HL-60 (cell line): ENCODE measurements around the gene LSM12.

Experiments used
- DNase-seq, 2 experiments: peaks; one replicate each; pipeline ENCODE4 v3.0.0-alpha.2; 2010 to 2020; ENCODE audit warnings: low read depth in 1 of 2, low spot score in 1 of 2
- H3K27ac ChIP-seq: fragments of 250-450 bp; sonication (Bioruptor Pico); replicated peaks from 2 replicates; pipeline ENCODE4 v1.5.1; 2020; ENCODE audit warnings: mild to moderate bottlenecking, moderate library complexity
- H3K27me3 ChIP-seq: fragments of 250-450 bp; sonication (Bioruptor Pico); 2 replicates; pipeline ENCODE4 v1.5.1; 2021; ENCODE audit warnings: mild to moderate bottlenecking, moderate library complexity; ENCODE audit not compliant: insufficient read depth, poor library complexity, severe bottlenecking
- H3K4me3 ChIP-seq: replicated peaks from 2 replicates; pipeline ENCODE4 v1.5.1; 2011; ENCODE audit warnings: mild to moderate bottlenecking, control low read depth, low read length; ENCODE audit not compliant: insufficient read depth
- GABPA ChIP-seq: IDR thresholded peaks from 2 replicates; pipeline ENCODE4 v1.6.1; 2012; ENCODE audit warnings: low read depth
- POLR2AphosphoS5 ChIP-seq: IDR thresholded peaks from 2 replicates; pipeline ENCODE4 v1.6.1; 2012; ENCODE audit warnings: low read depth
- SPI1 ChIP-seq: IDR thresholded peaks from 2 replicates; pipeline ENCODE4 v1.6.1; 2012; ENCODE audit warnings: low read depth, mild to moderate bottlenecking, borderline replicate concordance
- TF ChIP-seq, protein P1 (sequence below): IDR thresholded peaks from one replicate; pipeline ENCODE4 v1.5.1; 2011; ENCODE audit warnings: low read length, control low read depth, inconsistent platforms; ENCODE audit not compliant: insufficient read depth
- TF ChIP-seq, protein P2 (sequence below): IDR thresholded peaks from 2 replicates; pipeline ENCODE4 v1.6.1; 2012; ENCODE audit warnings: low read depth; ENCODE audit not compliant: insufficient replicate concordance

Gene LSM12

GRCh38 chr17:44095388-44095646, 28.8 kb upstream of the LSM12 start:
- DNase-seq, result no peak
- Histone ChIP-seq H3K4me3 (no peak overlapping the region), H3K27ac (peak overlapping the region; percentile 78), H3K27me3 (no peaks in the 10 kb centered on the region)
- TF ChIP-seq, protein P1, sequence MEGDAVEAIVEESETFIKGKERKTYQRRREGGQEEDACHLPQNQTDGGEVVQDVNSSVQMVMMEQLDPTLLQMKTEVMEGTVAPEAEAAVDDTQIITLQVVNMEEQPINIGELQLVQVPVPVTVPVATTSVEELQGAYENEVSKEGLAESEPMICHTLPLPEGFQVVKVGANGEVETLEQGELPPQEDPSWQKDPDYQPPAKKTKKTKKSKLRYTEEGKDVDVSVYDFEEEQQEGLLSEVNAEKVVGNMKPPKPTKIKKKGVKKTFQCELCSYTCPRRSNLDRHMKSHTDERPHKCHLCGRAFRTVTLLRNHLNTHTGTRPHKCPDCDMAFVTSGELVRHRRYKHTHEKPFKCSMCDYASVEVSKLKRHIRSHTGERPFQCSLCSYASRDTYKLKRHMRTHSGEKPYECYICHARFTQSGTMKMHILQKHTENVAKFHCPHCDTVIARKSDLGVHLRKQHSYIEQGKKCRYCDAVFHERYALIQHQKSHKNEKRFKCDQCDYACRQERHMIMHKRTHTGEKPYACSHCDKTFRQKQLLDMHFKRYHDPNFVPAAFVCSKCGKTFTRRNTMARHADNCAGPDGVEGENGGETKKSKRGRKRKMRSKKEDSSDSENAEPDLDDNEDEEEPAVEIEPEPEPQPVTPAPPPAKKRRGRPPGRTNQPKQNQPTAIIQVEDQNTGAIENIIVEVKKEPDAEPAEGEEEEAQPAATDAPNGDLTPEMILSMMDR, result no peak
- TF ChIP-seq SPI1, result no peak
- no peak for TF ChIP-seq GABPA
- no peak for TF ChIP-seq POLR2AphosphoS5
- TF ChIP-seq, protein P2, sequence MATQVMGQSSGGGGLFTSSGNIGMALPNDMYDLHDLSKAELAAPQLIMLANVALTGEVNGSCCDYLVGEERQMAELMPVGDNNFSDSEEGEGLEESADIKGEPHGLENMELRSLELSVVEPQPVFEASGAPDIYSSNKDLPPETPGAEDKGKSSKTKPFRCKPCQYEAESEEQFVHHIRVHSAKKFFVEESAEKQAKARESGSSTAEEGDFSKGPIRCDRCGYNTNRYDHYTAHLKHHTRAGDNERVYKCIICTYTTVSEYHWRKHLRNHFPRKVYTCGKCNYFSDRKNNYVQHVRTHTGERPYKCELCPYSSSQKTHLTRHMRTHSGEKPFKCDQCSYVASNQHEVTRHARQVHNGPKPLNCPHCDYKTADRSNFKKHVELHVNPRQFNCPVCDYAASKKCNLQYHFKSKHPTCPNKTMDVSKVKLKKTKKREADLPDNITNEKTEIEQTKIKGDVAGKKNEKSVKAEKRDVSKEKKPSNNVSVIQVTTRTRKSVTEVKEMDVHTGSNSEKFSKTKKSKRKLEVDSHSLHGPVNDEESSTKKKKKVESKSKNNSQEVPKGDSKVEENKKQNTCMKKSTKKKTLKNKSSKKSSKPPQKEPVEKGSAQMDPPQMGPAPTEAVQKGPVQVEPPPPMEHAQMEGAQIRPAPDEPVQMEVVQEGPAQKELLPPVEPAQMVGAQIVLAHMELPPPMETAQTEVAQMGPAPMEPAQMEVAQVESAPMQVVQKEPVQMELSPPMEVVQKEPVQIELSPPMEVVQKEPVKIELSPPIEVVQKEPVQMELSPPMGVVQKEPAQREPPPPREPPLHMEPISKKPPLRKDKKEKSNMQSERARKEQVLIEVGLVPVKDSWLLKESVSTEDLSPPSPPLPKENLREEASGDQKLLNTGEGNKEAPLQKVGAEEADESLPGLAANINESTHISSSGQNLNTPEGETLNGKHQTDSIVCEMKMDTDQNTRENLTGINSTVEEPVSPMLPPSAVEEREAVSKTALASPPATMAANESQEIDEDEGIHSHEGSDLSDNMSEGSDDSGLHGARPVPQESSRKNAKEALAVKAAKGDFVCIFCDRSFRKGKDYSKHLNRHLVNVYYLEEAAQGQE, result no peak

DNA sequence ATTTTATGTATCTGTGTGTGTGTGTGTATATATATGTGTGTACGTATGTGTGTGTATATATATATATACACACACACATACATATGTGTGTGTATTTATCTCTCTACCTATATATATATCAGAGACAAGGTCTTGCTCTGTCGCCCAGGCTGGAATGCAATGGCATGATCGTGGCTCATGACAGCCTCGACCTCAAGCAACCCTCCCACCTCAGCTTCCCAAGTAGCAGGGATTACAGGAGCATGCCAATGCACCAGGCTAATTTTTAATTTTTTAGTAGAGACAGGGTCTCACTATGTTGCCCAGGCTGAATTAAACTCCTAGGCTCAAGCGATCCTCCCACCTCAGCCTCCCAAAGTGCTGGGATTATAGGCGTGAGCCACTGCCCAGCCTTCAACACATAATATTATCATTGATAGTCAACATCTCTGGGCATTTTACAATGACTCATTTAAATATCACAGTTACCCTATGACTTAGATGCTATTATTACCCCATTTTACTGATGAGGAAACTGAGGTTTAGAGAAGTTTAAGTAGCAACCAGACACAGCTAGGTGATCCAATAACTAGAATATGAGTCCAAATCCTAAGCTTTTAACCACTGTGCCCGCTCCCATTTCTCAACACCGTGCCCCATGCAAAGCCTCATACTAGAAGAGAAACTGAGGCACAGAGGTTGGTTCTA, 28.4 kb upstream of the LSM12 start:
- no peak for TF ChIP-seq POLR2AphosphoS5
- TF ChIP-seq, protein P2, result no peak
- TF ChIP-seq SPI1, result no peak
- no peak for TF ChIP-seq GABPA
- TF ChIP-seq, protein P1, result no peak
- H3K4me3 ChIP-seq, result no peak overlapping the region
- H3K27me3 ChIP-seq, result no peaks in the 10 kb centered on the region
- DNase-seq, result no peak
- H3K27ac ChIP-seq, result peak overlapping the region; percentile 78

- Histone ChIP-seq H3K4me3 (no peak overlapping the region), H3K27me3 (no peaks in the 10 kb centered on the region), H3K27ac (no peak overlapping the region)
- TF ChIP-seq SPI1, result no peak
- no peak for TF ChIP-seq GABPA
- TF ChIP-seq, protein P2, result no peak
- TF ChIP-seq, protein P1, result no peak
- no peak for TF ChIP-seq POLR2AphosphoS5
- DNase-seq, result no peak
Observed at GRCh38 chr17:44093231-44093900, 26.9 kb upstream of the LSM12 start.
